Astrocyte (in vitro differentiated cells and primary cell): Measurements from ENCODE around the gene MAPRE2.
"Not testable (repeated sequence)": the region's sequence is repeated elsewhere in the genome, so short reads cannot be mapped to it uniquely, and the experiment has no call there.

Experiments
- EZH2 ChIP-seq: IDR thresholded peaks from 2 replicates; pipeline ENCODE4 v1.6.1; 2012; ENCODE audit warnings: mild to moderate bottlenecking, low read length, inconsistent platforms; ENCODE audit not compliant: insufficient read depth
- TF ChIP-seq, protein P1 (sequence below): IDR thresholded peaks from 2 replicates; pipeline ENCODE4 v1.5.1; 2011; ENCODE audit warnings: low read depth, mild to moderate bottlenecking, inconsistent platforms, low read length, moderate library complexity; ENCODE audit not compliant: insufficient read depth

DNA sequence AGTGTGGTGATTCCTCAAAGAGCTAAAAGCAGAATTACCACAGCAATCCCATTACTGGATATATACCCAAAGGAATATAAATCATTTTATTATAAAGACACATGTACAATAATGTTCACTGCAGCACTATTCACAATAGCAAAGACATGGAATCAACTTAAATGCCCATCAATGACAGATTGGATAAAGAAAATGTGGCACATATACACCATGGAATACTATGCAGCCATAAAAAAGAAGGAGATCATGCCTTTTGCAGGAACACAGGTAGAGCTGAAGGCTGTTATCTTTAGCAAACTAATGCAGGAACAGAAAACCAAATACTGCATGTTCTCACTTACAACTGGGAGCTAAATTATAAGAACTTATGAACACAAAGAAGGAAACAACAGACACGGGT is 129.1 kb downstream of the MAPRE2 start:
- not testable (repeated sequence) for TF ChIP-seq EZH2
- TF ChIP-seq, protein P1, sequence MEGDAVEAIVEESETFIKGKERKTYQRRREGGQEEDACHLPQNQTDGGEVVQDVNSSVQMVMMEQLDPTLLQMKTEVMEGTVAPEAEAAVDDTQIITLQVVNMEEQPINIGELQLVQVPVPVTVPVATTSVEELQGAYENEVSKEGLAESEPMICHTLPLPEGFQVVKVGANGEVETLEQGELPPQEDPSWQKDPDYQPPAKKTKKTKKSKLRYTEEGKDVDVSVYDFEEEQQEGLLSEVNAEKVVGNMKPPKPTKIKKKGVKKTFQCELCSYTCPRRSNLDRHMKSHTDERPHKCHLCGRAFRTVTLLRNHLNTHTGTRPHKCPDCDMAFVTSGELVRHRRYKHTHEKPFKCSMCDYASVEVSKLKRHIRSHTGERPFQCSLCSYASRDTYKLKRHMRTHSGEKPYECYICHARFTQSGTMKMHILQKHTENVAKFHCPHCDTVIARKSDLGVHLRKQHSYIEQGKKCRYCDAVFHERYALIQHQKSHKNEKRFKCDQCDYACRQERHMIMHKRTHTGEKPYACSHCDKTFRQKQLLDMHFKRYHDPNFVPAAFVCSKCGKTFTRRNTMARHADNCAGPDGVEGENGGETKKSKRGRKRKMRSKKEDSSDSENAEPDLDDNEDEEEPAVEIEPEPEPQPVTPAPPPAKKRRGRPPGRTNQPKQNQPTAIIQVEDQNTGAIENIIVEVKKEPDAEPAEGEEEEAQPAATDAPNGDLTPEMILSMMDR = not testable (repeated sequence)
